ENCODE results near the gene SAMD8.

The SAMD8 gene

GRCh38 chr10:75111365-75111906 is at the start of gene SAMD8:
Gene SAMD8, plus strand, starts transcription at chr10:75111656. Its CDS starts 38,873 bp downstream, at chr10:75150529.
- peak; percentile 88 for DNase-seq

DNA sequence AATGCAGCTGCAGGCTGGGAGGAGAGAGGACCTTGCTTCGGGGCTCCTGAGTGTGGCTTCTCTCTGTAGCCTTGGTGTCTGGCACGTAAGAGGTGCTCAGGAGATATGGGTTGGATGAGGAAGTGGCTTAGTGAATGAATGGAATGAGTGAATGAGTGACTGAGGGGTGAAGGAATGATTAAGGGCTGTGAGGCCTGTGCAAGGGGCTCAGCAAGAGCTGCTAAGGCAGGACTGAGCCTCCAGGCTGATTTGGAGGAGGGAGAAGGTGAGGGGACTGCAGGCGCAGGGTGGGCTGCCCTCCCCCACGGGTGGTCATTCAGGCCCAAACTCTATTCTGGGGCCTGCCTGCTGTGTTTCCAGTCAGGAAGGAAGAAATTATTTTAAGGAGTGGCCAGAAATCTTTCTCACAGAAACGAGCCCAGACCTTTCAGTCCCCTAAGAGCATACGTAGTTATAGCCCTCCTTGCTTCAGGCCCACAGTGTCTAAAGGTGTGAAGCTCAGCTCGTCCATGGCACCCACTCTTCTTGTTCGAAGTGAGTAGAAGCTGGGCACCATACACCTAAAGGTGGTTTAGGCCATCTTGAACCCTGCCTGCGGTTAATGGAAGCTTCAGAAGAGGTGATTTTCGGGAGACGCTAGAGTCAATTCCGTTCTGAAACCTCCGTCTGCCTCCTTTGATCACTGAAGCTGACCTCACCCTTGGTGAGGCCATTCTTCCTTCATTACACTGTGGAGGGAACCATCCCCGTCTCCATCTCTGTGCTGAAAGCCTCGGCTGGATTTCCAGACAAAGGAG is 49.5 kb upstream of the SAMD8 start:
- DNase-seq = no peak

- DNase-seq = no peak
These were observed 48.8 kb upstream of the SAMD8 start for GRCh38 chr10:75062506-75063299.

GRCh38 chr10:75063461-75064230 is 47.8 kb upstream of the SAMD8 start:
- DNase-seq = no peak

DNA sequence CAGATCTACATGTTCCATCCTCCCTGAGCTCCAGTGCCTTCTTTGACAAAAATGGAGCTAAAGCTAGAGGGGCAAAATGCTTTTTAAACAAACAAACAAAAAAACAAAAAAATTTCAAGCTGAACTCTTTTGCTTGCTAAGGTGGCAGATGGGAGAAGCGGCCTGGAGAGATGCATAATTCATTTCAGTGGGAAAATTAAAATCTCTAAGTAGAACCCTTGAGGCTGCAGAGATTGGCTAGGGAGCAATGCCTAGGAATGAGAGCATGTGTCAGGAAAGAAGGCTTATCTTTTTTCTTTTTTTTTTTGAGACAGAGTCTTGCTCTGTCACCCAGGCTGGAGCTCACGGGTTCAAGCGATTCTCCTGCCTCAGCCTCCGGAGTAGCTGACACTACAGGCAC is 46.4 kb upstream of the SAMD8 start:
- no peak for DNase-seq

DNA sequence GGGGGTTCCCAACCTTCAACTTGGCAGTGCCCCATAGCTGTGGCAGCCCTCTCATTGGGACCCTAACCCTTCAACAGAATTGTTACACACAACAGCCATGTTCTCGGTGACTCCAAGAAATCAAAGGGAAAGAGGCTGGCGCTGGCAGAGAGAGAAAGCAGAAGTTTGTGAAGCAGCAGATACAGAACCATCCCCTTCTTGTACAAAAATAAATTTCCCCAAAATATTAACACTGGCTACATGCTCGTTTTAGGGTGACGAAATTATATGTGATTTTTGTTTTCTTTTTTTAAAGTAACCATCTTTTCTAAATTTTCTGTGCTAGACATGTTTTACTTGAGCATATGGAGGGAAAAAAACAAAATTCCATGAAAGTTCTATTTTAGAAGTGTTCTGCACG is 45.2 kb upstream of the SAMD8 start:
- no peak for DNase-seq

DNA sequence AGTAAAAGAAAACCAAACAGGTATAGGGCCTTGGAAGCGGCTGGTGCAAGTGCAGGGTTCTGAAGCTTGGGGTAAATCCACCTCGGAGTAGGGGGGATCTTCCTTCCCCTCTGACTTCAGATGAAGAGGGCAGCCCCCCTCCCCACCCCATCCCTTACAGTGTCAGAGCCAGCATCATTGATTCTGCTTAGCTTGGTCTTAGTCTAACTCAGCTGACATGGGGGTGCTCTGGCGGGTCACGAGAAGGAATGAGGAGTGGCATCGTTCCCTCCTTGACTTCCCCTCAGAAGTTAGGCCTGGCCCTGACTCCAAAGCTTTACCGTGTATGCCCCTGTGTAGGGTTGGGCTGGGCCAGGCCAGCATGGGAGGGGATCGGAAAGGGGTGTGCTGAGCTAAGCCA is 44.2 kb upstream of the SAMD8 start:
- no peak for DNase-seq

DNA sequence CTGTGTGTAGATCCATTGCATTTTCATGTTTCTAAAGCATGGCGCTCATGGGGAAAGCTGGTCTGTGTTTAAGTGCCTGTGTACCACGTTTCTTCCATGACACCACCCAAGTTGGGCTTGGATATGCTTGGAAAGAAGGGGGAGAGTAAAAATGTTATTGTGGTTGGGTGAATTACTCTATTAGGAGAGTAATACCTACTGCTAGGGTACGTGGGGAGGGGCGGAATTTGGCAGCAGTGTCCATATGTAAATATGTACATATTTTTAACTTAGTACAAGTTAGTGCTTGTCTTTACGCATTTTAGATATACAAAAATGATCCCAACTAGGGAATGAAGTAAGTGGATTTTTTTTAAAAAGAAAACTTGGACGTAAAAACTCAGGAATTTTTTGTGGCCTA is 42.9 kb upstream of the SAMD8 start:
- no peak for DNase-seq

- no peak for DNase-seq
These were observed 41.0 kb upstream of the SAMD8 start for GRCh38 chr10:75070476-75070875.

GRCh38 chr10:75070961-75071428 is 40.5 kb upstream of the SAMD8 start:
- DNase-seq = peak; percentile 6

DNA sequence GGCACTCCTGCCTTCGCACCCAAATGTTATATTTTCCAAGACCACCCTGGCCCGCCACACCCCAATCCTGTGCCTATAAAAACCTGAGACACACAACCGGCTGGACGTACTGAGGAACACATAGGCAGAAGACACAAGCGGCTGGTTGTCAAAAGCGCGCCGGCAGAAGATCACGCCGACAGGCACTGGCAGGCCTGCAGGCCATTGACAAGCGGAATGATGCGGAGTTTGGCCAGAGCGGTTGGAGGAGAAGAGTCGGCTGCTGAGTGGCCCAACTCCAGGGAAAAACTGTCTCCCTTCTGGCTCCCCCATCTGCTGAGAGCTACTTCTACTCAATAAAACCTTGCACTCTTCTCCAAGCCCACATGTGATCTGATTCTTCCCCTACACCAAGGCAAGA is 39.7 kb upstream of the SAMD8 start:
- no peak for DNase-seq

GRCh38 chr10:75072727-75073126 is 38.7 kb upstream of the SAMD8 start:
- DNase-seq = no peak

DNA sequence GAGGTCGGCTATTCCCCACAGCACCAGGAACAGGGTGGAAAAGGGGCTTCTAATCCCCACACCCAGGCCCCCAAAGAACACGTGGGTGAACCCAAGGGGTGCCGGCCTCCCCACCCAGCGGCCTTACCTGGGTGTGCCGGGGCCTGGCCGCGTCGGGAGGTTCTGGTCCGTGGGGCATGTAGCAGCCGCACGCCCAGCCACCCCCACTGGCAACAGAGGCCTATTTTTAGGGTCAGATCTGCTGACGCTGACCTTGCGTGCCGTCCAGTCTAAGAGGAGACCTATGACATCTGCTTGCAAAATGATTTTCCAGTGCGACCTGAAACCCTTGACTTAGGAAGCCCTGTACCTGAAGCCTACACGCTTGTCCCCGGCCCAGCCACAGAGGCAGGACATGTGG is 38.0 kb upstream of the SAMD8 start:
- no peak for DNase-seq

- no peak for DNase-seq
These were observed 36.6 kb upstream of the SAMD8 start for GRCh38 chr10:75074711-75075445.

- no peak for DNase-seq
These were observed 35.1 kb upstream of the SAMD8 start for GRCh38 chr10:75076348-75076747.

- peak; percentile 32 for DNase-seq
These were observed 31.9 kb upstream of the SAMD8 start for GRCh38 chr10:75079436-75080083.

DNA sequence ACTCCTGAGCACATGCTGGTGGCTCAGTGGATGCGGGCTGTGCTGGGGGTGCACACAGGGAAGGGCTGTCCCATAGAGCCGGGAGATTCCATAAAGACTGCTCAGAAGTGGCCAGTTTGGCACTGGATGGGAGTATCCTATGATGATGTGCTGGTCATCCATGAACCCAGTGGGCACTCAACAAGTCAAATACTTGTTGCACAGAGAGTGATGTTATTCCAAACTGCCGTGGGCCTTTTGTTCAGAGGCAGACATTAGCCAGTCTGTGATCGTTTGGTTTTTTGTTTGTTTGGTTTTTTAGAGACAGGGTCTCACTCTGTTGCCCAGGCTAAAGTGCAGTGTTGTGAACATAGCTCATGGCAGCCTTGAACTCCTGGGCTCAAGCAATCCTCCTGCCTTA is 30.9 kb upstream of the SAMD8 start:
- DNase-seq = no peak

GRCh38 chr10:75081379-75081778 is 30.1 kb upstream of the SAMD8 start:
- no peak for DNase-seq

- DNase-seq = no peak
These were observed 27.3 kb upstream of the SAMD8 start for GRCh38 chr10:75083972-75084833.

DNA sequence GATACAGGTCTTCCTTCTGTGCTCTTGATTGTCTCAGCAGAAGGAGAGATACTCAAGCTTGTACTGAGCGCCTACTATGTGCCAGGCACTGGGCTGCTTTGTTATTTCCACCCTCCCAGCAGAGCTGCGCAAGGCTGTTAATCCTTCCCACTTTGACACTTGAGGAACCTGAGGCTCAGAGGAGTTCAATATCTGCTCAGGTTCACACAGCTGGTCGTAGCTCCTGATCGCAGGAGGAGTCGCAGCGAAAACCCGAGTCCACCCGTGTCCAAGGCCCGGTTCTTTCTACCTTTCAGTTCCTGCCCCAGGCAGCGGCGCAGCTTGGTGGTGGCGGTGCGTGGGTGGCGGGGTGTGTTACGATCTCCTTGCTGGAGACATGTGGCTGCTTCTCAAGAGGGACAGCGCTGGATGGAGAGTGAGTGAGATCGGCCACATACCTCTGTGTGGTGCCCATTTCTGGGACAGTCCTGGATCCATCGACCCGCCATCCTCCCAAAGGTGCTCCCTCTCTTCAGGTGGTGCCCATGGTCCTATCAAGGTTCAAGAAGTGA is 26.5 kb upstream of the SAMD8 start:
- no peak for DNase-seq

Measured in DMS153 (cell line).